HL-60/S4 treated with retinoic acid at 250 ng/mL for 4 days and 3 days (cell line): Measurements from ENCODE around the gene MYMX.

Experiments
- in situ Hi-C: fragments of 300-500 bp; cut with MboI; formaldehyde crosslinking; loops from 2 replicates; pipeline ENCODE4 v1.7.0; 2022; ENCODE audit warnings: low sequenced_read_pairs

MYMX gene

DNA sequence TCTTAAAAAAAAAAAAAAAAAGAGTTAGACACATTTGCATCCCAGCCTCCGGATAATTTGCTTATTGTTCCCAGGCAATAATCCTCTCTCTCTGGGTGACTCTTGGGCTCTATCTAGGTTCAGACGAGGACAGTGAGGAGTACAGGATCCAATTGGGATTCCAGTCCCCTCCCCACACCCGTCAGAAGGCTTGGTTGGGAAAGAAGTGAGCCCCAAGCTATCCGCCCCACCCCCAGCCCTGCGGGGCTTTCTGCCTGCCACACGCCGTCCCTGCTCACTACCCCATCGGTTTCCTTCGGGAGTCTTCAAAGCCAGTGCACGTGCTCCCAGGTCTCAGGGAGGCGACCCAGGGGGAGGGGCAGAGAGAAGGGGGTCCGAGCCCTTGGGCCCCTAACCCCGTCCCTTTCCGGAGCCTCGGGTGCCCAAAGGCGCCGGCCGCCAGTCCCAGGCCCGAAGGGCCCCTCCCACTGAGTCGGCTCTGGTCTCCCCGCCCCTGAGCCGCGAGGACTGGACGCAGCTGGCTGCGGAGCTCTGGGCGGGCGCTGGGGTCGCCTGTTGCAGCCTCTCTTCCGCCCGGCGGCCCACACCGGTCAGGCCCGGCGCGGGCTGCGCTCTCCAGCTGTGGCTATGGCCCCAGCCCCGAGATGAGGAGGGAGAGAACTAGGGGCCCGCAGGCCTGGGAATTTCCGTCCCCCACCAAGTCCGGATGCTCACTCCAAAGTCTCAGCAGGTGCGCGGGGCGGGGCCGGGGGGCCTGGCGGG, 2.5 kb downstream of the MYMX start:
- in situ Hi-C loops, result no loop called here

- in situ Hi-C loops, result no loop called here
Measured at GRCh38 chr6:44219815-44220784, 3.4 kb downstream of the MYMX start.

- in situ Hi-C loops, result no loop called here
Measured at GRCh38 chr6:44220913-44221290, 4.2 kb downstream of the MYMX start.

- in situ Hi-C loops, result no loop called here
Measured at GRCh38 chr6:44221291-44221960, 4.7 kb downstream of the MYMX start.

GRCh38 chr6:44221961-44222335, 5.2 kb downstream of the MYMX start:
- in situ Hi-C loops, result no loop called here

DNA sequence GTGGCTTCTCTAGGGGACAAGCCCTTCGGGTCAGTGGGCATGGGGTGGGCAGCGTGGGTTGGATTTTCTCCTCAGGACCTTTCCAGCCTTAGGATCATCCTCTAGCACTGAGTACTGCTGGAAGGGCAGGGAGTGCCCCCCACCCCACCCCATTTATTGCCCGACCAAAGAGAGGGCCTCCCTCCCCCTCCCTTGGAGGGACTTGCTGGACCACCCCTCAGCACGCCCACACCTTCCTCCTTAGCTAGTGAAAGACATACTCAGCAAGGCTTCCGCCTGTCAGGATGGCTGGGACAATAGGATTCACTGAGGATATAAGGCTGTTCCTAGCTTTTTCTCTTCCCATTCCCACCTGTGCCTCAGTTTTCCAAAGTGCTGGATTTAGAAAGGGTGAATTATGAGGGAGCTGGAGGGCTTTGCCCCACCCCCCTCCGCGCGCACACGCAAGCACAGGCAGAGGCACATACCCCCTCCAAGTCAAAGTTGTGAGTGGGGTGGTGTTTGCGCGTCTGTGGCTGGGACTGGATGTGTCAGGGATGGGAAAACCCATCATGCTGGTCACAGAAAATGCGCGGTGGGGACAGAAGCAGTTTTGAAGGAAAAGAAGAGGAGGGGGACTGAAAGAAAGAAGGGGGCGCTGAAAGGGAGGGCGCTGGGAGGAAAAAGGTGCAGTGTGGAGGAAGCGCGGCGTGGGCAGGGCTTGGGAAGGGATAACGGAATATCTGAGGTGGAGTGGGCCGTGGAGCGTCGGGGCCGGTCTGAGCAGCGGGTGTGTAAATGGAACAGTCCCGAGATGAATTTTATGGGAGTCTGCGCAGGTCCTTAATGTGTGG, 6.0 kb downstream of the MYMX start:
- in situ Hi-C loops, result no loop called here

- in situ Hi-C loops, result no loop called here
Measured at GRCh38 chr6:44223319-44224028, 6.7 kb downstream of the MYMX start, which contains the start of gene SLC29A1. Gene SLC29A1, plus strand, starts transcription at chr6:44223595. Its CDS starts 3,719 bp downstream, at chr6:44227314.

GRCh38 chr6:44224029-44224964, 7.6 kb downstream of the MYMX start:
- in situ Hi-C loops, result no loop called here

DNA sequence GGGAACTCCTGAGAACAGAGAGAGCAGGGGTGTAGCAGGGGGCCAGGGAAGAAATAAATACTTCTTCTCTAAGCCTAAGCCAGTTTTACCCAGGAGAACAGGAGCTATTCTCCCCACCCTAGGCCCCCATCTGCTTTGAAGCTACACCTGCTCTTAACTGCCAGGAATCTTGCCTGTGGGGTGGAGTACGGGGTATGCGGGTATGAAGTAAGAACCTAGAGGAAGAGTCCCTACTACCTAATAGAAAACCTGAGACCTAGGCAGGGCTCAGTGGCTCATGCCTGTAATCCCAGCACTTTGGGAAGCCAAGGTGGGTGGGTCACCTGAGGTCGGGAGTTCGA, 8.2 kb downstream of the MYMX start:
- in situ Hi-C loops, result no loop called here

DNA sequence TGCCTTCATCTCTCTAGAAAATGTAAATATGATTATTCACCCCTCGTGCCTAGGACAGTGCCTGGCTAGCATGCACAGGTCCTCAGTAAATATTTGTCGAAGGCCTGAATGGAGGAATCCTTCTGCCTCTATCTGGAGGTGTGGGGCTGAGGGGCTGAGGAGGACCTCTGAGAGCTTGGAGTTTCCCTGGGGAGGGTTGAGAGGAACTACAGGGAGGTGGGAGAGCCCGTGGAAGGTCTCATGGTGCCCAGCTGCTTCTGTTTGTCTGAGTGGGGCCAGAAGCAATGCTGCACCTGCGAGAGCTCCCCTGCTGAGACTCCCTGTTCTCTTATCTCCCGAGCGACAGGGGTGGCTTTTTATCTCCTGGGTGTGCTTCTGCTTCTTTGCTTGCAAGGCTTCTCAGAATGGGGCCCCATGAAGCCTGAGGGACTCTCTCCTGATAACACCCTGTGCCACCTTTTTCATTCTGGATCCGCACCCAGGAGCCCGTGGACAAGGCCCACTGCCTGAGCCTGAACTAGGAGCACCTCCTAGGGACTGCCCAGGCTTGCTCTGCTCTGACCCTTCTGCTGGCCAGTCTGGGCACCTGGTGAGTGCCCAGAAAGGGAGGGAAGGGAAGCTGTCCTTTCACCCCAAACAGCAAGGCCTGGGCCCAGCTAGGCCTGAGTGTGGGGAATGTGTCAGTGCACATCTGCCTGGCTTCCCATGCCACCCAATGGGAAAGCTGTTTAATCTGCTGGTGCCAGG, 9.0 kb downstream of the MYMX start:
- in situ Hi-C loops, result no loop called here

DNA sequence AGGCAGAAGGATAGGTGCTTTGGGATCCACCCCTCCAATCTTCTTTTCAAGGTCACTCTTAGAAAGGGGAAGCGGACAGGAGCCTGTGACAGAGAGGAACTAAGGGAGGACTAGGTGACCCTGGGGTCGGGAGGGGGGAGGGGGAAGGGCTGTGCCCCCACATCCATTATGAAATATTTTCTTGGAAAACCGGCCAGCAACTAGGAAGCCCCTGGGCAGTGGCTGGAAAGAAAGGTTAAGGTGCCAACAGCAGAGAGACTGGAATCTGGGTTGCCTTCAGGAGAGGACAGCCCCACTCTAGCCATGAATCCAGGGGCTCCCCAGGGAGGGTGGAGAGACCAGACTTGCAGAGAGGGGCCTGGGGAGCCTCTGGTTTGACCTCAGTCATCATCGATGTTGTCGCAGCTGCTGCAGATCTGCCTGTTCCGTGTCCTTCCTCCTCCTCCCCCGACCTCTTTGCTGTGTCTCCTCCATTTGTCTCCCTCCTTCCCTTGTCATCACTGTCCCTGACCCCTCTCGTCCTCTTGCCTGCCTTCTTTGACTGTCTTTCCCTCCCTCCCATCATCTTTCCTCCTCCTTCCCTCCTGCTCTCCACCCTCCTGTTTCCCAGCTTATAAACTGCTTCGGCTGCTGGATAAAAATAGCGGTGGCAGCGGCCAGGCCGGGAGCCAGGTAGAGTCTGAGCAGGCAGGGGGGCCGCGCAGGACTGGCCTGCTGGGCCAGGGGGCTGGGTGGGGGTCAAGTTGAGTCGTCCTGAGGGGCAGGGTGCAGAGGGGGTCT, 9.8 kb downstream of the MYMX start:
- in situ Hi-C loops, result no loop called here

DNA sequence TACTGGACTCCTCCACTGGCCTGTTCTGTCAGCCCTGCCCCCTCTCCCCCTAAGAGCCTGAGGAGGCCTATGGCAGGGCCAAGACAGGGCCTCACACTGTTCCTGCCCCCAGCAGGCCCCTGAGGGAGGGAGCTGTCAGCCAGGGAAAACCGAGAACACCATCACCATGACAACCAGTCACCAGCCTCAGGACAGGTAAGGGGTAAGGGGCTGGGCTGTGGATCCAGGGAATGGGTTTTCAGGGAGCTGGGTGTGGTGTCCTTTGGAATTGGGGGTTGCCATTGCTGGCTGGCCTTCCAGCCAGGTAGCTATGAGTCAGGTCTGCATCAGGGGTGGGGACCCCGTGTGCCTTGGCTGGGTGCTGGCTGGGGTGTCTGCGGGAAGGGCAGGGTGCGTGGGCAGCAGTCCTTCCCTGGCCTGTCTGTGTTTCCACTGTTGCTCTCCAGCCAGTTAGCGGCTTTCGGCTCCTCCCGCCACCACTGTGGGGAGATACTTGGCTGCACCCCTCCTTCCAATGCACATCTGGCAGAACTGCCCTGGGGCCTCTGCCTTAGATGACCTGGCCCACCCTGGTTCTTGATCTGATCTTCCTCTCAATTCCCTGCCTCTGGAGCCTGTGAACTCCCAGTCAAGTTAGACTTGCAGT, 10.5 kb downstream of the MYMX start:
- in situ Hi-C loops, result no loop called here

- in situ Hi-C loops, result no loop called here
Measured at GRCh38 chr6:44228031-44228430, 11.3 kb downstream of the MYMX start.

DNA sequence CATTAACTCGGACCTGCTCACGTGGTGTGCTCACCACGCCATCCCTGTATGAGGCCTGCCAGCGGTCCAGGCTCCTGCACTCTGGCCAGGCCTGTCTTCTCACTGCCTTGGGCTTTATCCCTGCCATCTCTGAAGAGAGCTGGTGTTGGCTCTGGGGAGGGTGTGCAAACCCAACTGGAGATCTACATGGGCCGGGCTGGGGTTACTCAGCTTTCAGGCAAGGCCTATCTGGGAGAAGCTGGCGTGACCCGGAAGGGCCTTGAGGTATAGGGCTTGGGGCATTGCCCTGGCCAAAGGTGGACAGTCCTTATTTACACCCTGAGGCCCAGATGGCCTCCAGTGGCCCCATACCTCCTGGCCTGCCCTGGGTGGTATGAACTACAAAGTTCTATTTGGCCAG, 11.7 kb downstream of the MYMX start:
- in situ Hi-C loops, result no loop called here

GRCh38 chr6:44228836-44229235, 12.1 kb downstream of the MYMX start:
- in situ Hi-C loops, result no loop called here

DNA sequence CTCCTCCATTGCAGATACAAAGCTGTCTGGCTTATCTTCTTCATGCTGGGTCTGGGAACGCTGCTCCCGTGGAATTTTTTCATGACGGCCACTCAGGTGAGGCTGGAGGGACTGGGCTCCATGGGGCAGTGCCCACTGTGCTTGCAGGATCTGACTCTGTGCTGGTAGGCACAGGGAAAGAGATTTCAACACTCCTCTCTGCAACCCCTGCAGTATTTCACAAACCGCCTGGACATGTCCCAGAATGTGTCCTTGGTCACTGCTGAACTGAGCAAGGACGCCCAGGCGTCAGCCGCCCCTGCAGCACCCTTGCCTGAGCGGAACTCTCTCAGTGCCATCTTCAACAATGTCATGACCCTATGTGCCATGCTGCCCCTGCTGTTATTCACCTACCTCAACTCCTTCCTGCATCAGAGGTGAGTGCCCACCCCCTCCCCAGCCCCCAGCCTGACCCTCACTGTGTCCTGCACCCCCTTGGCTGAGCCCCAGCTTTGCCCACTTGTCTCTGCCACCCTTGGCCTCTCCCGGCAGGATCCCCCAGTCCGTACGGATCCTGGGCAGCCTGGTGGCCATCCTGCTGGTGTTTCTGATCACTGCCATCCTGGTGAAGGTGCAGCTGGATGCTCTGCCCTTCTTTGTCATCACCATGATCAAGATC, 12.8 kb downstream of the MYMX start:
- in situ Hi-C loops, result no loop called here
